ENCODE measurements around the gene ZFP36L1. TPM values are rescaled to one million over a fixed set of nuclear protein-coding genes. Genes with fewer than 3 reads are reported as not detected.

Gene ZFP36L1
- total and polyA plus RNA-seq, 8 donors = 63.7 to 310 (median 175) TPM

- DNase-seq = no peak
- no peak overlapping the region for H3K4me3 ChIP-seq
- H3K36me3 ChIP-seq = no peaks in the 10 kb centered on the region
- no peak for FAIRE-seq
- H3K4me1 ChIP-seq = no peaks in the 10 kb centered on the region
- intact Hi-C loops (cut with DNase I) = no loop called here
- no peaks in the 10 kb centered on the region for H3K9me3 ChIP-seq
- no peak for TF ChIP-seq CTCF (IDR thresholded peaks at IDR 0.05)
- no peak overlapping the region for H3K27ac ChIP-seq
- ATAC-seq = no peak
- no peaks in the 10 kb centered on the region for H3K27me3 ChIP-seq
Measured at GRCh38 chr14:68741477-68741791, 51.4 kb downstream of the ZFP36L1 start.

GRCh38 chr14:68740788-68741476 is 51.9 kb downstream of the ZFP36L1 start:
- Histone ChIP-seq H3K27ac (no peak overlapping the region), H3K4me3 (no peak overlapping the region), H3K9me3 (no peaks in the 10 kb centered on the region), H3K36me3 (no peaks in the 10 kb centered on the region), H3K4me1 (no peaks in the 10 kb centered on the region), H3K27me3 (no peaks in the 10 kb centered on the region)
- ATAC-seq (no peak), FAIRE-seq (no peak), DNase-seq (no peak)
- TF ChIP-seq CTCF (IDR thresholded peaks at IDR 0.05) = no peak
- intact Hi-C loops (cut with DNase I) = no loop called here
- 92% methylated on average over 4 of the region's 4 CpGs for WGBS, 2 donors

DNA sequence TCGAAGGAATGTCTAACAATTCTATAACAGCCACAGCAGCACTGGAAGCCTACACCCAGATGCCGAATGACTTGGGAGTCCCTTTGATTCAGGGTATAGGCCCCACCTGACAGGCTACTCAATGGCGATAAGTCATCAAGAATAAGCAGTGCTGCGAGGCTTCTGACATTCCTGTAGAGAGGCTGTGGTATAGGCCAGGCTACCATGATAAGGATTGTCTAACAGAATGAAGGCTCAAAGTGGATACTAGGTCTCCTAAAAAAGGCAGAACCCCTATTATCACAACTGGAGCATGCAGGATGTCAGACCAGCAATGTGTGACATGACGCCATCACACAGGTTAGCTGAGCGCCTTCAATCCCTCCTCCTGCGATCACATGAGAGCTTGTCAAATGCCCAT is 53.2 kb downstream of the ZFP36L1 start:
- H3K27ac ChIP-seq = no peak overlapping the region
- no peak for FAIRE-seq

GRCh38 chr14:68738559-68738958 is 54.3 kb downstream of the ZFP36L1 start:
- WGBS, 2 donors = 89 to 96% methylated on average over 4 of the region's 4 CpGs
- FAIRE-seq = no peak
- no peaks in the 10 kb centered on the region for H3K9me3 ChIP-seq

More for the DNA sequence above, 53.2 kb downstream of the ZFP36L1 start:
- no peaks in the 10 kb centered on the region for H3K36me3 ChIP-seq
- DNase-seq (no peak), ATAC-seq (no peak)
- no peaks in the 10 kb centered on the region for H3K9me3 ChIP-seq
- no peaks in the 10 kb centered on the region for H3K4me1 ChIP-seq
- TF ChIP-seq CTCF (IDR thresholded peaks at IDR 0.05) = no peak
- no peak overlapping the region for H3K4me3 ChIP-seq
- 97 to 98% methylated on average over 7 of the region's 7 CpGs for WGBS, 2 donors
- intact Hi-C loops (cut with DNase I) = no loop called here
- H3K27me3 ChIP-seq = no peaks in the 10 kb centered on the region

More at GRCh38 chr14:68738559-68738958, 54.3 kb downstream of the ZFP36L1 start:
- no peaks in the 10 kb centered on the region for H3K4me1 ChIP-seq
- intact Hi-C loops (cut with DNase I) = no loop called here
- H3K27ac ChIP-seq = no peak overlapping the region
- H3K36me3 ChIP-seq = no peaks in the 10 kb centered on the region
- DNase-seq (no peak), ATAC-seq (no peak)
- TF ChIP-seq CTCF (IDR thresholded peaks at IDR 0.05) = no peak
- H3K4me3 ChIP-seq = no peak overlapping the region
- no peaks in the 10 kb centered on the region for H3K27me3 ChIP-seq

Other genes starting within 250 kb of the ZFP36L1 start
- 100 to 1,000 TPM in 2 of 6 donors, 10 to 100 TPM in 4; 41.4 to 133 (median 50.9) TPM for gene ACTN1, start 186.2 kb upstream of the ZFP36L1 start, total RNA-seq
- gene ACTN1, start 186.2 kb upstream of the ZFP36L1 start, polyA plus RNA-seq = 10 to 100 TPM; 24.4 to 47.3 TPM